ENCODE results near the gene MRPL32. TPM values are rescaled to one million over a fixed set of nuclear protein-coding genes. Genes with fewer than 3 reads are reported as not detected.

Gene MRPL32
- total RNA-seq, 1 experiment from 2014 or later, result 47.5 TPM

DNA sequence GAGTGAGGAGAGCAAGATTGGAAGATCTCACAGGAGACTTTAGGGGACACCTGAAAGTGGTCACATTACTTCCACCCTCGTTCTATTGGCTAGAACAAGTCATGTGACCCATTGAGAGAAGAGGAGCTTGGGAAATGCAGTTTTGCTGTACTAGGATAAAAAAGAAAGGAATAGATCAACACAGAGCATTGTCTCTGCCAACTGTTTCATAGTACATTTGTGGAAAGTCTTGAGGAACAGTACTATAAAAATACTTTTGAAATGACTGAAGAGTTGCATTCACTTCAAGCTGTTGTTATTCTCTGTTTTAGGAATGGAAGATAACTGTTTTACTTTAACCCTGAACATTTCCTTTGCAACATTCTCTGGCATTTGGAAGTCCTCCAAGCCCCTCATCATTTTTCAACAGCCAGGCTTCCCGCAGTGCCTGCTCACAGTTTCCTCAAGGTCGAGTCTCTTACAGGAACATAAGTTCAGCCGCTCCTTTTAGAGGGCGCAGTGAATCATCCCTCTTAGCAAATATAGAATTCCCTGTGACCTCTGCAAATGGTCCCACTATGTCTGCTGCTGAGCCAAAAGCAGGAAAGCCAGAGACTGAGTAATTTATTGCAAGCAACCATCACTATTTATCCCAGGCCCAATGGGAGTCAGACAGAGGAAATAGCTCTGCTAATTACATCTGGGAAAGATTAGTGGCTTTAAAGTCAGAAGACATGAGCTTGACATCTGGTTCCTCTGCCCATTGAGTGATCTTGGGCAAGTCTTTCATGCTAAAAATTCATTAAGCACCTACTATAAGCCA lies 40.7 kb downstream of the MRPL32 start:
- H3K27ac ChIP-seq (ENCODE audit: low read depth, low read length), result no peak overlapping the region

DNA sequence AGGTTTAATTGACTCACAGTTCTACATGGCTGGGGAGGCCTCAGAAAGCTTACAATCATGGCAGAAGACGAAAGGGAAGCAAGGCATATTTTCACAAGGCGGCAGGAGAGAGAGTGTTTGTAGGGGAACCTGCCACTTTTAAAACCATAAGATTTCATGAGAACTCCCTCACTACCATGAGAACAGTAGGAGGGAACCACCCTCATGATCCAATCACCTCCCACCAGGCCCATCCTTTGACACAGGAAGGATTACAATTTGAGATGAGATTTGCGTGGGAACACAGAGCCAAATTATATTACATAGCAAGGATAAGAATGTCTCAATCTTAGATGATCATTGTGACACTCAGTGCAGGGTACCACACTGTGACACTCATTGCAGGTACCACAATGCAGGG lies 44.2 kb downstream of the MRPL32 start:
- ChIA-PET CTCF (no interaction called here), RAD21 (ENCODE audit: low non-redundant PET in 1 of 2, low total read pairs in 2 of 2, uncharacterized antibody in 2 of 2, unreplicated experiment in 2 of 2) (no interaction called here), POLR2A (no interaction called here)
- no peak overlapping the region for H3K4me3 ChIP-seq (replicated peaks in 1 of 2; ENCODE audit: low read depth in 1 of 2, low read length in 2 of 2)
- H3K79me2 ChIP-seq (ENCODE audit: insufficient read depth, low read length), result no peaks in the 10 kb centered on the region
- DNase-seq (ENCODE audit: low read depth, low spot score) (no peak), ATAC-seq (no peak)
- intact Hi-C loops (cut with micrococcal nuclease), result no loop called here
- no peaks in the 10 kb centered on the region for H3K27me3 ChIP-seq (ENCODE audit: insufficient read depth, low read length)
- no peak overlapping the region for H3K4me2 ChIP-seq (ENCODE audit: low read length)
- no peaks in the 10 kb centered on the region for H4K20me1 ChIP-seq (ENCODE audit: insufficient read depth)
- H3K4me1 ChIP-seq (ENCODE audit: control insufficient read depth in 1 of 2, insufficient read depth in 2 of 2, low read length in 2 of 2), result no peaks in the 10 kb centered on the region
- TF ChIP-seq, protein P1, sequence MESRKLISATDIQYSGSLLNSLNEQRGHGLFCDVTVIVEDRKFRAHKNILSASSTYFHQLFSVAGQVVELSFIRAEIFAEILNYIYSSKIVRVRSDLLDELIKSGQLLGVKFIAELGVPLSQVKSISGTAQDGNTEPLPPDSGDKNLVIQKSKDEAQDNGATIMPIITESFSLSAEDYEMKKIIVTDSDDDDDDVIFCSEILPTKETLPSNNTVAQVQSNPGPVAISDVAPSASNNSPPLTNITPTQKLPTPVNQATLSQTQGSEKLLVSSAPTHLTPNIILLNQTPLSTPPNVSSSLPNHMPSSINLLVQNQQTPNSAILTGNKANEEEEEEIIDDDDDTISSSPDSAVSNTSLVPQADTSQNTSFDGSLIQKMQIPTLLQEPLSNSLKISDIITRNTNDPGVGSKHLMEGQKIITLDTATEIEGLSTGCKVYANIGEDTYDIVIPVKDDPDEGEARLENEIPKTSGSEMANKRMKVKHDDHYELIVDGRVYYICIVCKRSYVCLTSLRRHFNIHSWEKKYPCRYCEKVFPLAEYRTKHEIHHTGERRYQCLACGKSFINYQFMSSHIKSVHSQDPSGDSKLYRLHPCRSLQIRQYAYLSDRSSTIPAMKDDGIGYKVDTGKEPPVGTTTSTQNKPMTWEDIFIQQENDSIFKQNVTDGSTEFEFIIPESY (IDR thresholded peaks at IDR 0.05; ENCODE audit: extremely low read depth, insufficient replicate concordance, low read length), result no peak
- no peak for TF ChIP-seq ELF1 (IDR thresholded peaks at IDR 0.05; ENCODE audit: borderline replicate concordance, low read depth)
- no peak for TF ChIP-seq EZH2phosphoT487 (IDR thresholded peaks at IDR 0.05; ENCODE audit: borderline replicate concordance)
- no peak overlapping the region for H3K27ac ChIP-seq (ENCODE audit: low read depth, low read length)
- H2AFZ ChIP-seq (ENCODE audit: low read depth, low read length, poor library complexity, severe bottlenecking), result no peak overlapping the region
- no peaks in the 10 kb centered on the region for H3K36me3 ChIP-seq (ENCODE audit: control insufficient read depth in 1 of 2, insufficient read depth in 2 of 2, low read length in 2 of 2)
- no peak overlapping the region for H3K9ac ChIP-seq (ENCODE audit: low read length)
- H3K9me3 ChIP-seq (ENCODE audit: control insufficient read depth in 1 of 2, insufficient read depth in 1 of 2, low read depth in 1 of 2, low read length in 2 of 2), result no peaks in the 10 kb centered on the region
- no peaks in the 10 kb centered on the region for H3K9me2 ChIP-seq (ENCODE audit: insufficient read depth)
- no TSS peak for BruUV-seq (replicated peaks)

More for the DNA sequence above, 40.7 kb downstream of the MRPL32 start:
- TF ChIP-seq TCF7L2 (IDR thresholded peaks at IDR 0.05; ENCODE audit: borderline replicate concordance, extremely low read depth, insufficient read depth, insufficient read length), result peak; percentile 69
- TF ChIP-seq, protein P2, sequence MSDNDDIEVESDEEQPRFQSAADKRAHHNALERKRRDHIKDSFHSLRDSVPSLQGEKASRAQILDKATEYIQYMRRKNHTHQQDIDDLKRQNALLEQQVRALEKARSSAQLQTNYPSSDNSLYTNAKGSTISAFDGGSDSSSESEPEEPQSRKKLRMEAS (IDR thresholded peaks at IDR 0.05), result no peak
- Histone ChIP-seq H3K4me2 (ENCODE audit: low read length) (no peak overlapping the region), H3K36me3 (ENCODE audit: control insufficient read depth in 1 of 2, insufficient read depth in 2 of 2, low read length in 2 of 2) (no peaks in the 10 kb centered on the region), H3K27me3 (ENCODE audit: insufficient read depth, low read length) (no peaks in the 10 kb centered on the region), H2AFZ (ENCODE audit: low read depth, low read length, poor library complexity, severe bottlenecking) (no peak overlapping the region), H3K4me3 (replicated peaks in 1 of 2; ENCODE audit: low read depth in 1 of 2, low read length in 2 of 2) (no peak overlapping the region), H3K4me1 (ENCODE audit: control insufficient read depth in 1 of 2, insufficient read depth in 2 of 2, low read length in 2 of 2) (no peaks in the 10 kb centered on the region), H3K79me2 (ENCODE audit: insufficient read depth, low read length) (no peaks in the 10 kb centered on the region), H3K9ac (ENCODE audit: low read length) (no peak overlapping the region), H3K9me2 (ENCODE audit: insufficient read depth) (no peaks in the 10 kb centered on the region), H4K20me1 (ENCODE audit: insufficient read depth) (no peaks in the 10 kb centered on the region), H3K9me3 (ENCODE audit: control insufficient read depth in 1 of 2, insufficient read depth in 1 of 2, low read depth in 1 of 2, low read length in 2 of 2) (no peaks in the 10 kb centered on the region)
- intact Hi-C loops (cut with micrococcal nuclease), result no loop called here
- no peak for ATAC-seq
- CTCF ChIA-PET, result interaction anchor here (1.0 to 1.2 kb wide), 2 partner anchors 32 to 34 kb away, joined by 3 read pairs; no protein-coding TSS in a partner anchor
- RAD21 ChIA-PET (ENCODE audit: low non-redundant PET in 1 of 2, low total read pairs in 2 of 2, uncharacterized antibody in 2 of 2, unreplicated experiment in 2 of 2), result no interaction called here
- POLR2A ChIA-PET, result no interaction called here
- no peak for DNase-seq (ENCODE audit: low read depth, low spot score)
- no TSS peak for BruUV-seq (replicated peaks)

Measured in HCT116 (cell line).